Upper lobe of right lung (tissue), 1 donor: ENCODE measurements around the gene PLEKHM3. TPM values are rescaled to one million over a fixed set of nuclear protein-coding genes. Genes with fewer than 3 reads are reported as not detected.

ENCODE experiments used
- ATAC-seq: fragments of 200-7000 bp; cut with Tn5 transposase; one replicate; pipeline ENCODE4 v1.9.1; 2020; ENCODE audit warnings: mild to moderate bottlenecking, moderate library complexity
- DNase-seq: peaks from one replicate; pipeline ENCODE4 v3.0.0-alpha.2; 2020
- H3K27ac ChIP-seq: fragments of 200-600 bp; one replicate; pipeline ENCODE4 v1.8.0; 2022
- H3K27me3 ChIP-seq: fragments of 200-600 bp; one replicate; pipeline ENCODE4 v1.8.0; 2022; ENCODE audit warnings: mild to moderate bottlenecking
- H3K36me3 ChIP-seq: fragments of 200-600 bp; one replicate; pipeline ENCODE4 v1.8.0; 2022
- H3K4me1 ChIP-seq: fragments of 200-600 bp; one replicate; pipeline ENCODE4 v1.8.0; 2022
- H3K4me3 ChIP-seq: fragments of 200-600 bp; one replicate; pipeline ENCODE4 v1.8.0; 2022; ENCODE audit warnings: mild to moderate bottlenecking
- H3K9me3 ChIP-seq: fragments of 200-600 bp; one replicate; pipeline ENCODE4 v1.8.0; 2022
- CTCF ChIP-seq: fragments of 200-600 bp; IDR thresholded peaks from one replicate; pipeline ENCODE4 v1.8.0; 2022; ENCODE audit warnings: antibody characterized with exemption
- intact Hi-C: fragments of 100-400 bp; cut with DNase I; formaldehyde crosslinking; loops from one replicate; pipeline ENCODE4 v1.11.0; 2022
- total RNA-seq: library from RNA; stranded (reverse); fragmentation: NEBNext Ultra II Directional; extraction: Animal tissue kit (Norgen Biotek cat#: 25700); gene quantifications from one replicate; pipeline ENCODE4 v1.2.1, GENCODE V29; 2021
- donor health status: DM: no; HTN: yes; CAD: no; lungs with severe emphysema.

PLEKHM3 gene
- total RNA-seq, 1 donor from 2014 or later, result 24.5 TPM

GRCh38 chr2:207960090-207960489 is 65.2 kb downstream of the PLEKHM3 start:
- DNase-seq (no peak), ATAC-seq (no peak)
- no peaks in the 10 kb centered on the region for H3K4me1 ChIP-seq
- intact Hi-C loops, result no loop called here
- no peaks in the 10 kb centered on the region for H3K9me3 ChIP-seq
- no peaks in the 10 kb centered on the region for H3K27me3 ChIP-seq
- no peak for TF ChIP-seq CTCF
- H3K4me3 ChIP-seq, result no peak overlapping the region
- no peaks in the 10 kb centered on the region for H3K36me3 ChIP-seq
- no peak overlapping the region for H3K27ac ChIP-seq

- no peak overlapping the region for H3K27ac ChIP-seq
- intact Hi-C loops, result no loop called here
- no peak for TF ChIP-seq CTCF
- H3K27me3 ChIP-seq, result no peaks in the 10 kb centered on the region
- ATAC-seq (no peak), DNase-seq (no peak)
- H3K4me1 ChIP-seq, result no peaks in the 10 kb centered on the region
- no peaks in the 10 kb centered on the region for H3K9me3 ChIP-seq
- H3K4me3 ChIP-seq, result no peak overlapping the region
- H3K36me3 ChIP-seq, result no peaks in the 10 kb centered on the region
These were observed 68.6 kb downstream of the PLEKHM3 start for GRCh38 chr2:207956771-207957170.

DNA sequence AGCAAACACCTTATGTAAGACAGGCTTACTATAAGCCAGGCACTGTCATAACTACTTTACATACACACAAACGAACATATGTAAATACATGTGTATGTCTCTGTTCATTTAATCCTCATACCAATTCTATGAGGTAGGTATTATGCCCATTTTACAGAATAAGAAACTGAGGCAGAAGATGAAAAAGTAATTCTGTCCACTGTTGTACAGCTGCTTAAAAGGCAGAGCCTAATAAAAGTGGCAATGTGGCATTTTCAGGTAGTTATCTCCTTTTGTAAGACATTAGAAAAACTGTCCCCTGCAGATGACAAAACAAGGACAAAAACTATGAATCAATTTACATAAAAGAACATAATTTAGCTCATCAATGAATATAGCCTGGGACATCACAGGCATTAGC is 69.9 kb downstream of the PLEKHM3 start:
- Histone ChIP-seq H3K27me3 (no peaks in the 10 kb centered on the region), H3K36me3 (no peaks in the 10 kb centered on the region), H3K27ac (no peak overlapping the region), H3K4me3 (no peak overlapping the region), H3K4me1 (no peaks in the 10 kb centered on the region), H3K9me3 (no peaks in the 10 kb centered on the region)
- DNase-seq (no peak), ATAC-seq (no peak)
- no peak for TF ChIP-seq CTCF
- intact Hi-C loops, result no loop called here

DNA sequence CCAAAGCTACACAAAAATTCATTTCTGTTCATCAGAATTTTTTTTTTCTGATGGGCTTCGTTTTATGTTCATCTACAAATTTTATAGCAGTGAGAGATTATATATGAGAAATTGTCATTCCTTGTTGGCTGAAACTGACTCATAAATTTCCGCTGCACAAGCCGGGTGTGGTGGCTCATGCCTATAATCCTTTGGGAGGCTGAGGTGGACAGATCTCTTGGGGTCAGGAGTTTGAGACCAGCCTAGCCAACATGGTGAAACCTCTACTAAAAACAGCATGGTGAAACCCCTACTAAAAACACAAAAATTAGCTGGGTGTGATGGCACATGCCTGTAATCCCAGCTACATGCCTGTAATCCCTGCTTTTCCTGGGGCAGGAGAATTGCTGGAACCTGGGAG is 72.0 kb downstream of the PLEKHM3 start:
- Histone ChIP-seq H3K27ac (no peak overlapping the region), H3K4me1 (no peaks in the 10 kb centered on the region), H3K36me3 (no peaks in the 10 kb centered on the region), H3K4me3 (no peak overlapping the region), H3K9me3 (no peaks in the 10 kb centered on the region), H3K27me3 (no peaks in the 10 kb centered on the region)
- intact Hi-C loops, result no loop called here
- no peak for TF ChIP-seq CTCF
- no peak for DNase-seq
- no peak for ATAC-seq

- no peak overlapping the region for H3K27ac ChIP-seq
These were observed 72.6 kb downstream of the PLEKHM3 start for GRCh38 chr2:207952564-207953345.

More at GRCh38 chr2:207952564-207953345, 72.6 kb downstream of the PLEKHM3 start:
- Histone ChIP-seq H3K36me3 (no peaks in the 10 kb centered on the region), H3K4me3 (no peak overlapping the region), H3K27me3 (no peaks in the 10 kb centered on the region), H3K4me1 (no peaks in the 10 kb centered on the region), H3K9me3 (no peaks in the 10 kb centered on the region)
- ATAC-seq (no peak), DNase-seq (no peak)
- no peak for TF ChIP-seq CTCF
- intact Hi-C loops, result no loop called here
